NCI-H524 (cell line): ENCODE data around the gene FAM186B.

Experiments used
- DNase-seq, 2 experiments: peaks; one replicate each; lab custom pipeline; 2025; lab: John Stamatoyannopoulos, UW

The FAM186B gene

DNA sequence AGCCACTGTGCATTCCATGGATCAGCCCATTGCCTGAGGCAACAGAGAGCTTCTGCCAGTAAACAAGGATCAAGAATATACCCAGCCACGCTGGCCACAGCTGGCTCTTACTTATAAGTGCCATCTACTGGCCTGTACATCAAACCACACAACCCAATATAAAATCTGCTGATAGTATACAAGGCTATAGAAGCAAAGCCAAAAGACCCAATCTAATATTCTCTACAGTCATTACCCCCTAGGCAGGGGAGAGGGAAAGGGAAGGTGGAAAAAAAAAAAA, 4.4 kb upstream of the FAM186B start:
- peak in 1 of 2 experiments; percentile 14 for DNase-seq

DNA sequence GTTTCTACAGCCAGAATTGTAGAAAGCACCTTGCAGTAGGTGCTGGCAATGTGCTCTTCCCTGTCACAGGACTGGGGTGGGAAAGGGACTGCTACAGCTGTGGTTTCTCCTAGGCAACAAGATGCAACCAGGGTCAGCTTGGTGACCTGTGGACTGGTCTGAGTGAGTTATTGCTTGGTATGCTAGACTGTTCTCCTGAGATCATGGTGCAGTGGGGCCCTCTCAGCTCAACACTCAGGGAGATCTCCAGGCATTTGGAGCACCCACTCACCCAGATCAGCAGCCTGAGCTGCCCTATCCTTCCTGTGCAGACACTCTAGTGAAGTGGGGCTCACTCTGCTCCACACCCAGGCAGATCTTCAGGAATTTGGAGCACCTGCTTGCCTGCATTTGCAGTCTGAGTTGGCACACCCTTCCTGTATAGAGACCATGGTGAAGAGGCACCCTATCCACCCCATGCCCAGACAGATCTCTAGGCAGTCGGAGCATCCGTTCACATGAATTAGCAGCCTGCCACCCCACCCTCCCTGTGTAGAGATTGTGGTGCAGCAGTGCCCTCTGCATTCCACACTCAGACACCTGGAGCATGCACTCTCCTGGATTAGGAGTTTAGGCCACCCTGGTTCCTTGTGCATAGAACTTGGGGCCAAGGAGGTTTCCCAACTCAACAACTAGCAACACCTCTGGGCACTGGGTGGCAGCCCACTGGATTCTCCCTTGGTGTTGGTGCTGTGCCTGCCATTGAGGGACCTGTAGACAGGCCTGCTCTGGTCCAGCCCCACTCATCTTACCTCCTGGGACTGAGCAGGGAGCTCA, 3.8 kb upstream of the FAM186B start:
- DNase-seq, result no peak

GRCh38 chr12:49604856-49605255, 583 bp downstream of the FAM186B start:
- no peak for DNase-seq

GRCh38 chr12:49603721-49604120, 1.7 kb downstream of the FAM186B start:
- DNase-seq, result no peak

DNA sequence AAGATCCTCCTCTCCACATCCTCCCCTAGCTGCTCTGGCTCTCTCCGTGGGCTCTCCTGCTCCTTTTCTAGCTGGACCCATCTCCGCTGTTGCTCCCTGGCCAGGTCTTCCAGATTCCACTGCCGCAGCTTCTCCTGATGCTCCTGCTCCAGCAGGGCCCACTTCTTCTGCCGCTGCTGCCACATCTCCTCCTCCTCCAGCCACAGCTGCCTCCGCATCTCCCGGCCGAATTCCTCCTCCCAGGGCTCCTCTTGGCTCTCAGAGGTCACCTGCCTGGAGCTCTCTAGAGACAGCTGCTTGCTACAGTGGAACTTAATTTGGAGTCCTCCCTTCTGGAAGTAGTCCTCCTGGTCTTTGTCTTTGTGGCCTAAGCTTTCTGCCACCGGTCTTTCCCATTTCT, 5.5 kb downstream of the FAM186B start:
- DNase-seq, result no peak

GRCh38 chr12:49598527-49598926, 6.9 kb downstream of the FAM186B start:
- no peak for DNase-seq

- DNase-seq, result no peak
These were observed 16.5 kb downstream of the FAM186B start for GRCh38 chr12:49588721-49589516.

- DNase-seq, result no peak
These were observed 17.2 kb downstream of the FAM186B start for GRCh38 chr12:49588281-49588680.

DNA sequence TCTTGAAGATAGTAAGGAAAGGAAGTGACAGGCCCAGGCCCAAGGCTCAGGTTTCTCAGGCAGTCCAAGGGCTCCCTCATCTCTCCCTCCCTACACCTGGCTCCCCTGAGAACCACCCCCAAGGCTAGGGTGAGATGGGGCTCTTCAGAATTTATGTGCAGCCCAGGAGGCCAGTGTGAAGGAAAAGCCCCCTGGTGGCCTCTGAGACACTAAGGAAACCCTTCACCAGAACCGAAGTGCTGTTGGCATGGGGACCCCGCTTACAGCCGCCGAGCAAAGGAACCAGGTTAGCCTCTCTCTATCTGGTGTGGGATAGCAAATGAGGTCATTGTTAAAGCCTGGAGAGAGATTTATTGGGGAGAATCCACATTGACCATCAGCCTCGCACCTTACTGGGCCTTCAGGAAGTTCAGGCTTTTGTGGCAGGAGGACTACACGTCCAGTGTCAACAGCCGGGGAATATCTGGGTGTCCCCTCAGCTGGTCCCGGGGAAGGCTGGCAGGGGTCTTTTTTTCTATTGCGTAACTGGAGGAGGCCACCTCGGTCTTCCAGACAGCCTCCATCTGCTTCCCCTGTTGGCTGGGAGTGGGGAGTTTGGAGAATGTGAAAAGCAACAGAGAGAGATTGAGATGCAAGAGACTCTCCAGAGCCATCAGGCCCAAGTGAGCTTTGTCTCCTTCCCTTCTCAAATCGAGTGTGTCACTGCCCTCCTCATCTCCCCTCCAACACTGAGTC, 18.1 kb downstream of the FAM186B start:
- no peak for DNase-seq

DNA sequence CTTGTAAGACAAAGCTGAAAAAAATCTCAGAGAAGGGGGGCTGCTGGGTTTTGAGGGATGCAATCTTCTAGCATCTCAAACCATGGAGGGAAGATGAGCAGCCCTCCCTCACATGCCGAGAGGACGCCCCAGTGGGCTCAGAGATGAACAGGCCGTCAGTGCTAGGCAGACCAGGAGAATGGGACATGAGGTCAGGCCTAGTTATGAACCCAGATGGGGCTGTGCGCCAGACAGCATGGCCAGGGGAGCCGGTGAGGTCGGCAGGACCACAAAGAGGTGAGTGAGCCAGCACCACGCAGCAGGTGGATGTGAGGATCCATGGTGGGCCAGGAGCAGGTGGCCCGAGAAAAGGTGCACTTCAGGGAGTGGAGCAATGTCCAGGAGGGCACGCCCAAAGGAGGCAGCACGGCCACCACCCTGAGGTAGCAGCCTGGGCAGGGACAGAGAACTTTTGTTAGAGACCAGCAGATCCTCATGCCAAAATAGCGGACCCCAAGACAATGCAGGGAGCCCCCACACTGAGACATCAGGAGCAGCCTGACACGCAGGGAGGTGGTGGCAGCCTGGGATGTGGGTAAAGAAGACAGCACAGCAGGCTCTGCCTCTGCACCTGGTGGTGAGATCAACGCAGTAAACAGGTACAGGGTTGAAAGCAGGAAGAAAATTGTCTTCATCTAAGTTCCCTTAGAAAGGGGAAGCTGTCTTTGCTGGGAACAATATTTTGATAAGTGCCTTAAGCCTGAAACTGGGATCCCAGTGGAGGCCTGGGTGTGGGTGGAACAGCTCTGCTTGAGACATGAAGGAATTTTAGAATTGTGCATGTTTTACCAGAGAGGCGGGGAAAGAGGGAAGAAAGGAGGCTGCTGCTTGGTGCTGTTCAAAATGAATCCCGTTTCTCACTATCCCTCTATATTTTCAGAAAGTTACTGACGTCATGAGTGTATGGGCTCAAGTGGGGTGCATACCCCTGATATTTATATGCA, 19.7 kb downstream of the FAM186B start:
- DNase-seq, result no peak

GRCh38 chr12:49584591-49584990, 20.8 kb downstream of the FAM186B start:
- DNase-seq, result no peak

GRCh38 chr12:49583366-49584094, 21.9 kb downstream of the FAM186B start:
- DNase-seq, result peak in 1 of 2 experiments; percentile 36

- DNase-seq, result no peak
These were observed 22.6 kb downstream of the FAM186B start for GRCh38 chr12:49582850-49583249.

GRCh38 chr12:49582201-49582600, 23.2 kb downstream of the FAM186B start:
- DNase-seq, result no peak

- DNase-seq, result peak; percentile 57 to 88
These were observed 24.6 kb downstream of the FAM186B start for GRCh38 chr12:49580572-49581535.

DNA sequence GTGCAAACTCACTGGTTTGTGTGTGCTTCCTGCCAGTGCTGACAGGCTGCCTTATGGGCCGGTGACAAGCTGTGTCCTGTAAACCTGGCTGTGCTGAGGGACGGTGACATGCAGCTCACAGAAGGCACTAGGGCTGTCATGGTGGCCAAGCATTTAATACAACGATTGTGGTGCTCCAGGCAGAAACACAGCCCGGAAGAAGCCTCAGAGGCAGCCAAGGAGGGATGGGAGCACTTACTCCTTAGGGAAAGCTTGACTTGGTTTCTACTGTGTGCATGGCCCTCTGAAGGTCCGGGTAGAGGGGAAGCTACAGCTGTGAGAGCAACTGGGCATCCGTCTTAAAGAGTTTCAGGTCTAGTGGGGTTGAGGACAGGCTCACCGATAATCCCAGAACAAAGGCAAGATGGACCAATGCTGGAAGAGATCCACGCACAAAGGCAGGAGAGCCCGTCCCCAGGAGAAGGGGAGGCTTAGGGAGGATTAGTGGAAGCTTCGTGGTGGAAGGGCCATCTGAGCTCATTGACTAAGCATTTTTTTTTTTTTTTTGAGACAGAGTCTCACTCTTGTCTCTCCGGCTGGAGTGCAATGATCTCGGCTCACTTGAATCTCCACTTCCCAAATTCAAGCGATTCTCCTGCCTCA, 26.8 kb downstream of the FAM186B start:
- peak; percentile 31 to 69 for DNase-seq

DNA sequence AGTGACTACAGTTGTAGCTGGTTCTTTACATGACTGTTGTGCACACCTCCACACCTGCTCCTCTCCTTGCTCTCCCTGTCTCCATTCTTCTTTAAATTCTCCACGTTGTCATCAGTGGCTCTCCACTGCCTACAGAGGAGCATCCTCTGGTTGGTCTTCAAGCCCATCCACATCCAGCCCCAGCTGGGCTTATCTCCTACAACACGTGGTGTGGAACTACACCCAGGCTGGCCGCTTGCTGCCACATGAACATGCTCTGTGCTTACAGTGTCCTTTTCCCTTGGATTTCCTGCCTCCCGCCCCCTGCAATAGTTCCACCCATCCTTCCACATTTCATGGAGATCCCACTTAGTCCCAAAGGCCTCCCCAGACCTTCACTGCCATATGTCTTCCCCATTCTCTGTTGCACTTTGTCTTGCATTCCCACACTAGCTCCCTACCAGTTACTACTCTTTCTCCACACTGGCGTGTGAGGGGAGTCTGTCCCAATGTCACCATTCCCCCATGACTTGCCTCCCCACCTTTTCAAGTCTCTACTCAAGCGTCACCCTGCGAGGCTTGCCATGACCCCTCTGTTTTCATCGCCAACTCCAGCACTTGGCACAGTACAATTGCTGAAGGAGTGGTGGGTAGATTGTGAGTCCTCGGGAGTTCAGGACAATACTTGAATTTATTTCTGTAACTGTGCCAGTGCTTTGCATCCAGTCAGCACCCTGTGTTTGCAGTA, 27.7 kb downstream of the FAM186B start:
- no peak for DNase-seq

GRCh38 chr12:49568442-49569162, 36.8 kb downstream of the FAM186B start:
- peak in 1 of 2 experiments; percentile 8 for DNase-seq
